Spleen (tissue), 11 donors: ENCODE measurements around the gene ANGEL2. TPM values are rescaled to one million over a fixed set of nuclear protein-coding genes. Genes with fewer than 3 reads are reported as not detected.

Experiments
- DNase-seq: peaks from one replicate; pipeline ENCODE4 v3.0.0-alpha.2; 2020
- H3K27ac ChIP-seq, 8 donors: fragments of 200-600 bp; sonication (generic) in 7 of 8; 1 replicate in 4 of 8; 2 replicates in 4 of 8; pipeline versions ENCODE4 v1.5.0 to v1.8.0; 2016 to 2021; ENCODE audit warnings: inconsistent platforms in 4 of 8, mild to moderate bottlenecking in 4 of 8, moderate library complexity in 1 of 8
- H3K27me3 ChIP-seq, 7 donors: fragments of 200-600 bp; sonication (generic) in 6 of 7; replicated peaks in 1 of 7; 1 replicate in 4 of 7; 2 replicates in 3 of 7; pipeline versions ENCODE4 v1.5.0 to v1.8.0; 2016 to 2021; ENCODE audit warnings: inconsistent platforms in 3 of 7, mild to moderate bottlenecking in 1 of 7
- H3K36me3 ChIP-seq, 6 donors: fragments of 200-600 bp; sonication (generic) in 5 of 6; 1 replicate in 4 of 6; 2 replicates in 2 of 6; pipeline versions ENCODE4 v1.5.0 to v1.8.0; 2016 to 2021; ENCODE audit warnings: inconsistent platforms in 2 of 6
- H3K4me1 ChIP-seq, 6 donors: fragments of 200-600 bp; sonication (generic) in 5 of 6; 1 replicate in 3 of 6; 2 replicates in 3 of 6; pipeline versions ENCODE4 v1.5.0 to v1.8.0; 2016 to 2021; ENCODE audit warnings: inconsistent platforms in 3 of 6
- H3K4me3 ChIP-seq, 8 donors: fragments of 200-600 bp; sonication (generic) in 7 of 8; 1 replicate in 4 of 8; 2 replicates in 4 of 8; pipeline versions ENCODE4 v1.5.0 to v1.8.0; 2016 to 2021; ENCODE audit warnings: inconsistent platforms in 4 of 8, mild to moderate bottlenecking in 4 of 8, moderate library complexity in 2 of 8
- H3K9me3 ChIP-seq, 8 donors: fragments of 200-600 bp; sonication (generic) in 7 of 8; 1 replicate in 4 of 8; 2 replicates in 4 of 8; pipeline versions ENCODE4 v1.5.0 to v1.8.0; 2016 to 2021; ENCODE audit warnings: inconsistent platforms in 4 of 8
- CTCF ChIP-seq, 11 experiments: fragments of 200-600 bp in 7 of 11; fragments of 450-650 bp in 4 of 11; sonication (generic) in 4 of 11; IDR thresholded peaks in 8 of 11; conservative IDR thresholded peaks in 3 of 11; 1 replicate in 7 of 11; 2 replicates in 4 of 11; pipeline versions ENCODE4 v1.4.0 to v1.8.0; 2016 to 2021; ENCODE audit warnings: antibody characterized with exemption in 11 of 11, inconsistent platforms in 4 of 11, mild to moderate bottlenecking in 1 of 11
- POLR2A ChIP-seq, 3 donors: fragments of 450-650 bp; IDR thresholded peaks; one replicate each; pipeline ENCODE4 v1.5.1; 2017; ENCODE audit warnings: antibody characterized with exemption in 3 of 3, mild to moderate bottlenecking in 1 of 3
- POLR2AphosphoS5 ChIP-seq, 3 donors: sonication (generic); formaldehyde crosslinking; IDR thresholded peaks; one replicate each; pipeline ENCODE4 v1.5.1; 2017; ENCODE audit warnings: antibody characterized with exemption in 3 of 3
- WGBS, 5 donors: extraction: QIAGEN DNeasy Blood & Tissue Kit in 3 of 5; methylation state at CpG; one replicate each; pipeline versions ENCODE4 v1.1.5 to v1.1.7; 2013 to 2018; 5-methylcytosine and 5-hydroxymethylcytosine counted together
- intact Hi-C: fragments of 100-400 bp; cut with DNase I; formaldehyde crosslinking; loops from one replicate; pipeline ENCODE4 v1.15.0; 2023; ENCODE audit warnings: low total_unique reads
- polyA plus RNA-seq, 3 donors: library from polyadenylated mRNA; stranded (reverse); fragments of 200-250 nt; gene quantifications; one replicate each; pipeline ENCODE4 v1.2.1, GENCODE V29; 2013
- total RNA-seq, 7 donors: library from RNA; depleted of rRNA in 3 of 7; stranded (reverse); fragments of >200 nt in 3 of 7; fragmentation: NEBNext Ultra II Directional in 4 of 7; extraction: Animal tissue kit (Norgen Biotek cat#: 25700) in 4 of 7; gene quantifications; one replicate each; pipeline versions ENCODE4 v1.1.0 to v1.2.1, GENCODE V29; 2016 to 2021
- donor health status: healthy with polysubstance abuse.
- donor health status: DM: no; HTN: no; CAD: no; lungs with moderate emphysema.
- donor health status: DM: no; HTN: no; CAD: no.
- donor health status: Bipolar disorder and iron deficiency.
- donor health status: healthy.
- donor health status: DM: no; HTN: no; CAD: no.
- donor health status: DM: yes; HTN: yes; CAD: no.

The ANGEL2 gene
- total and polyA plus RNA-seq, 10 donors = 18.3 to 96.8 (median 50.9) TPM

DNA sequence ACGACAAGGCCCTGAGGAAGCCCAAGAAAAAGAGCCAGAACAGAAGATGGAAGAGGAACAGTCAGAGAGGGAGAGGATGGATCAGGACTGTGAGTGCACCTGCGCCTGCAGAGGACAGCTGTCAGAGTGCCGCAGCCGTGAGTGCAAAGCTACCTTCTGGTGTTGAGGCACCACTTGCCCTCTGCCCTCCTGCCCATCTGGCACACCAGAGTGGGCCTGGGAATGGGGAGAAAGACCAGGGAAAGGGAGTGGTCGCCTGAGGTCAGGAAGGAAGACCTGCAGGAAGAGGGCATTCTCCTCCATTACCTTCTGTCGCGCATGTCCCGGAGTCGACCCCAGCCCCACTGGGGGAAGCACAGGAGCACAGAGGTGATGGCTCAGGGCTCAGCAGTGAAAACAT lies 39.1 kb downstream of the ANGEL2 start:
- Histone ChIP-seq H3K27ac (no peak overlapping the region), H3K4me1 (no peaks in the 10 kb centered on the region), H3K4me3 (no peak overlapping the region), H3K36me3 (no peaks in the 10 kb centered on the region), H3K27me3 (no peaks in the 10 kb centered on the region), H3K9me3 (no peaks in the 10 kb centered on the region)
- intact Hi-C loops = no loop called here
- no peak for DNase-seq
- TF ChIP-seq POLR2AphosphoS5 (IDR thresholded peaks at IDR 0.05) (no peak), POLR2A (IDR thresholded peaks at IDR 0.05) (no peak), CTCF (IDR thresholded peaks at IDR 0.05 in 8 of 11, conservative IDR thresholded peaks at IDR 0.05 in 3 of 11) (no peak)
- 84 to 92% (median 90%) methylated on average over 9 of the region's 9 CpGs for WGBS, 5 donors

GRCh38 chr1:212975111-212975918 lies 40.4 kb downstream of the ANGEL2 start:
- 82 to 93% (median 83%) methylated on average over 10 of the region's 10 CpGs for WGBS, 5 donors
- Histone ChIP-seq H3K4me3 (no peak overlapping the region), H3K9me3 (no peaks in the 10 kb centered on the region), H3K27ac (no peak overlapping the region), H3K36me3 (no peaks in the 10 kb centered on the region), H3K4me1 (no peaks in the 10 kb centered on the region), H3K27me3 (no peaks in the 10 kb centered on the region)
- DNase-seq = no peak
- intact Hi-C loops = no loop called here
- TF ChIP-seq POLR2A (IDR thresholded peaks at IDR 0.05) (no peak), CTCF (IDR thresholded peaks at IDR 0.05 in 8 of 11, conservative IDR thresholded peaks at IDR 0.05 in 3 of 11) (no peak), POLR2AphosphoS5 (IDR thresholded peaks at IDR 0.05) (no peak)

DNA sequence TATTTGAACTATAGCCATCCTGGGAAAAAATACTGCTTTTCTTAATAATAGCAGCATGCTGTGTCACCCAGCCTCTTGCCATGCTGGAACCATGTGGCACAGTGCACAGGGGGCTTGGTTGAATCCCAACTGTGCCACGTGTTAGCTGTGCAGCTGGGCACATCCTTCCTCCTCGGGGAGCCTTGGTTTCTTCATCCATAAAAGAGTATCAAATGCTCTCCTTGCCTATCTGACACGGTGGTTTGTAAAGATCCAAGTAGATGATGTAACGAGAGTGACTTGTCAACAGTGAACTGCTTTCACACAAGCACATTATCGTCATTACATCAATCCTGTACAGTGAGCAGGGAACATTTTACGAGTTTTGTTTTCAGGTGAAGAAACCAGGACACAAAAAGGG lies 41.0 kb downstream of the ANGEL2 start:
- Histone ChIP-seq H3K27me3 (no peaks in the 10 kb centered on the region), H3K27ac (no peak overlapping the region), H3K9me3 (no peaks in the 10 kb centered on the region), H3K4me3 (no peak overlapping the region), H3K4me1 (no peaks in the 10 kb centered on the region), H3K36me3 (no peaks in the 10 kb centered on the region)
- no peak for TF ChIP-seq POLR2AphosphoS5 (IDR thresholded peaks at IDR 0.05)
- no peak for TF ChIP-seq POLR2A (IDR thresholded peaks at IDR 0.05)
- no peak for TF ChIP-seq CTCF (IDR thresholded peaks at IDR 0.05 in 8 of 11, conservative IDR thresholded peaks at IDR 0.05 in 3 of 11)
- no peak for DNase-seq
- WGBS, 5 donors = 68 to 88% (median 81%) methylated on average over 6 of the region's 6 CpGs
- intact Hi-C loops = no loop called here

- DNase-seq = no peak
- H3K4me1 ChIP-seq = no peaks in the 10 kb centered on the region
- no peak for TF ChIP-seq CTCF (IDR thresholded peaks at IDR 0.05 in 8 of 11, conservative IDR thresholded peaks at IDR 0.05 in 3 of 11)
- TF ChIP-seq POLR2A (IDR thresholded peaks at IDR 0.05) = no peak
- TF ChIP-seq POLR2AphosphoS5 (IDR thresholded peaks at IDR 0.05) = no peak
- H3K36me3 ChIP-seq = no peaks in the 10 kb centered on the region
- H3K4me3 ChIP-seq = no peak overlapping the region
- intact Hi-C loops = no loop called here
- no peaks in the 10 kb centered on the region for H3K9me3 ChIP-seq
- no peak overlapping the region for H3K27ac ChIP-seq
- WGBS, 5 donors = 75 to 90% (median 83%) methylated on average over 8 of the region's 8 CpGs
- no peaks in the 10 kb centered on the region for H3K27me3 ChIP-seq
Measured at GRCh38 chr1:212973899-212974298, 41.8 kb downstream of the ANGEL2 start.
